ENCODE data around the gene ADARB2. TPM values are rescaled to one million over a fixed set of nuclear protein-coding genes. Genes with fewer than 3 reads are reported as not detected.

The ADARB2 gene
- total RNA-seq, 4 donors from 2014 or later = 0.13 to 6.1 (median 0.57) TPM

DNA sequence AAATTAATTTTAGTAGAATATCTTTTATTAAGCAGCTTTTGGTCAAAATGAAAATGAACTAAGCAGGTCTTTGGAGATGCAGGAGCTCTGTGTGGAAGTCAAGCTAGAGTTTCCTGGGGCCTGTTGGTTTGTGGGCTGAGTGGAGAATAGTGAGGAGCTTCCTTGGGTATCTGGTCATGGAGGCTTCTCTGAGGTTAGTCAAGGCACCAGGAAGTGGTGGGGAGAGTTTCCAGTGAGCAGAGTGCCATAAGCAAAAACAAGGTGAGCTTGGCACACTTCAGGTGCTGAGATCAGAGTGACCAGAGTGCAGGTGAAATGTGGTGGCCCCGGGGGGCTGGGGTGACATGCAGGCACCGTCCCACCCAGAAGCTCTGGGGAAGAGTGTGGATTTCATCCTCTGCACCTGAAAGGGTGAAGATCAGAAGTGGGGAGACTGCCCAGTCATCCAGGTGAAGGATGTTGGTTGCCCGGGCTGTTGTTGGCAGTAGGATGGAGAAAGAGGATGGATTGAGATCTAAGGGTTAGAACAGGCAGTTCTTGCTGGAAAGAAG is 603.8 kb downstream of the ADARB2 start:
- DNase-seq (ENCODE audit: low spot score) (no peak), ATAC-seq (ENCODE audit: low FRiP score) (no peak)
- TF ChIP-seq, protein P1, sequence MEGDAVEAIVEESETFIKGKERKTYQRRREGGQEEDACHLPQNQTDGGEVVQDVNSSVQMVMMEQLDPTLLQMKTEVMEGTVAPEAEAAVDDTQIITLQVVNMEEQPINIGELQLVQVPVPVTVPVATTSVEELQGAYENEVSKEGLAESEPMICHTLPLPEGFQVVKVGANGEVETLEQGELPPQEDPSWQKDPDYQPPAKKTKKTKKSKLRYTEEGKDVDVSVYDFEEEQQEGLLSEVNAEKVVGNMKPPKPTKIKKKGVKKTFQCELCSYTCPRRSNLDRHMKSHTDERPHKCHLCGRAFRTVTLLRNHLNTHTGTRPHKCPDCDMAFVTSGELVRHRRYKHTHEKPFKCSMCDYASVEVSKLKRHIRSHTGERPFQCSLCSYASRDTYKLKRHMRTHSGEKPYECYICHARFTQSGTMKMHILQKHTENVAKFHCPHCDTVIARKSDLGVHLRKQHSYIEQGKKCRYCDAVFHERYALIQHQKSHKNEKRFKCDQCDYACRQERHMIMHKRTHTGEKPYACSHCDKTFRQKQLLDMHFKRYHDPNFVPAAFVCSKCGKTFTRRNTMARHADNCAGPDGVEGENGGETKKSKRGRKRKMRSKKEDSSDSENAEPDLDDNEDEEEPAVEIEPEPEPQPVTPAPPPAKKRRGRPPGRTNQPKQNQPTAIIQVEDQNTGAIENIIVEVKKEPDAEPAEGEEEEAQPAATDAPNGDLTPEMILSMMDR (IDR thresholded peaks at IDR 0.05) = no peak

DNA sequence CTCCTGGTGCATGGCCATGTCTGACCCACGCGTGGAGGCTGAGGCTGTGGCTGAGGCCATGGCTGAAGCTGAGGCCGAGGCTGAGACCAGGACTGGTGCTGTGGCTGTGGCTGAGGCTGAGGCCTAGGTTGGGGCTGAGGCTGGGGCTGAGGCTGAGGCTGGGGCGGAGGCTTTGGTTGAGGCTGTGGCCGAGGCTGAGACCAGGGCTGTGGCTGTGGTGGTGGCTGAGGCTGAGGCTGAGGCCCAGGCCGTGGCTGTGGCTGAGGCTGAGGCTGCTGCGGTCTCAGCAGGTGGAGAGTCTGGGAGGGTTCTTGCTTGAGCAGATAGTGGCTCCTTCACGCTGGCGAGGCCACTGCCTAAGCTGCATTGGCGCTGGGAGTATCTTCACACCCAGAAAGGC is 604.7 kb downstream of the ADARB2 start:
- DNase-seq (ENCODE audit: low spot score) = no peak
- no peak for ATAC-seq (ENCODE audit: low FRiP score)

DNA sequence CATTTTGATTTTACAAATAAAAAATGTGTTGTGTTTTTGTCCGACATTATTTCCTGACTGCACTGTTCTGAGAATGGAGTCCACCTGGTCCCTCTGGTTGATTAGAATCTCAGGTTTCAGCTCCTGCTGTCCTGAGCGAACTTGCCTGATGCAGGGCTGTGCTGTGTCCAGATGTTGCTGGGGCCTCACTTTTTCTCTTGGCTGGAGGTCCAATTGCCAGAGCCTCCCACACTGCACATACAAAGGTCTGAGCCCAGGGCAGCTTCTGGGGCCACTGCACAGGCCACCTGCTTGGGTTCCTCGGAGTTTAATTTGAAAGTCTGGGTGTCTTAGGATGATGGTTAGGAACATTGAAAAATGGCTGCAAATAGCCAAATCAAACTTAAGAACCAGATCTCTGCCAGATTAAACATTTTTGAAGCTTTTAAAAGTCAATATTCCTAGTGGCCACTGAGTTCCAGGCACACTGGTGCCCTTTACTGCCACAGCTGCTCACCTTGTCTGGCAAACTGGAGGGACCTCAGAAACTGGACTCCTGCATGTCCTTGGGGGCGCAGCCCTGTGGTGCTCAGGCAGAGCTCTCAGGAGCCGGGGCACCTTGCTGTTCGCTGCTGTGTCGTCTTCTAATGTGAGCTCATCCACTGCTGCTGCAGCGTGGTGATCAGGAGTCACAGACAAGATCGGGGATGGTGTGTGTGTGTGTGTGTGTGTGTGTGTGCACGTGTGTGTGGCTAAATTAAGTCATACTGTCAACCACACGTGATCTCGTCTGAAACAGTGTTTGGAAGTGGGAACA is 606.1 kb downstream of the ADARB2 start:
- ATAC-seq (ENCODE audit: low FRiP score) (no peak), DNase-seq (ENCODE audit: low spot score) (no peak)
- TF ChIP-seq, protein P1 (IDR thresholded peaks at IDR 0.05) = no peak

More for the DNA sequence above, 604.7 kb downstream of the ADARB2 start:
- TF ChIP-seq, protein P1 (IDR thresholded peaks at IDR 0.05) = no peak

DNA sequence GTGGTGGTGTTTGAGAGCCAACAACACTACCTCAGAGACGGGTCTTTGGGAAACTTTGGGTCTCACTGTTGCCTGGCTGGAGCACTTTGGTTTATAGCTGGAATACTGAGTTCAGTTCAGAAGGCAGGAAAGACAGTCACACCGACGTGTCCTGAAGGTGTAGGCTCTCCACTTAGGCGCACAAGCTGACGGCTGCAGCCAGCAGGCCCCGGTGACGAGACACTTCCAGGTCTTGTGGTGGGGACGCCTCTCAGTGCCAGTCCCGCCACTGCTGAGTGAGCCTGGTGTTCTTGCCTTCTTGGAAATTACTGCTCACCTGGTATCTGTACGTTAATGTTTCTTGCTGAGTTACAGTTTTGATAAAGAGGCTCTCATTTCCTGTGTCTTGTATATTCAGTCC is 607.1 kb downstream of the ADARB2 start:
- no peak for DNase-seq (ENCODE audit: low spot score)
- no peak for ATAC-seq (ENCODE audit: low FRiP score)
- TF ChIP-seq, protein P1 (IDR thresholded peaks at IDR 0.05) = no peak

DNA sequence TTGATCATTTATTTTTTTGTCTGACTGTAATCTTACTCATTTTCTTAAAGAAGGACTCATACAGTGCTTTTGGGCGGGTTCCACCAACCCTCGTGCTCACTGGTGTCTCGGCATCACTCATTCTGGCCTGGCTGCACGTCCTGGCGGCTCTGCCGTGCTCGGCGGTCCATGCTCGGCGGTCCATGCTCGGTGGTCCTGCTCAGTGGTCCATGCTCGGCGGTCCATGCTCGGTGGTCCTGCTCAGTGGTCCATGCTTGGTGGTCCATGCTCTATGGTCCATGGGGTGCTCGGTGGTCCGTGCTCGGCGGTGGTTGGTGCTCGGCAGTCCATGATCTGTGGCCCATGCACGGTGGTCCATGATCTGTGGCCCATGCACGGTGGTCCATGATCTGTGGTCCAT is 608.7 kb downstream of the ADARB2 start:
- DNase-seq (ENCODE audit: low spot score) (no peak), ATAC-seq (ENCODE audit: low FRiP score) (no peak)
- TF ChIP-seq, protein P1 (IDR thresholded peaks at IDR 0.05) = no peak

DNA sequence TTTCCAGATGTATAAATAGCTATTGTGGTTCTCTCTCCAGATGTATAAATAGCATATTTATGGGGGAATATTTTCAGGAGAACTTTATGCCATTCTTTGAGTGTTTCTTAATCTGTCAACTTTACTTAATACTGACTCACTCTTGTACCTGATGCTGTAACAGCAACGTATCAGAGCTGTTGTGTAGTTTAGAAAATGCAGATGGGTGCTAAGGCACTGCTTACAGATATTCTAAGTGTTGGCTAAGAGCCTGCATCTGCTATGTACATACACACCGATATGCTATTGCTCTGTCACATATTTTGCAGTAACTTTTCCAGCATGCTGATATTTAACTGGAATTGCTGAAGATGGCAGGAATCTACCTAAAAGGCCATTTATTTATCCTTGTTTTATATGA is 609.2 kb downstream of the ADARB2 start:
- ATAC-seq (ENCODE audit: low FRiP score) (no peak), DNase-seq (ENCODE audit: low spot score) (no peak)
- TF ChIP-seq, protein P1 (IDR thresholded peaks at IDR 0.05) = no peak

DNA sequence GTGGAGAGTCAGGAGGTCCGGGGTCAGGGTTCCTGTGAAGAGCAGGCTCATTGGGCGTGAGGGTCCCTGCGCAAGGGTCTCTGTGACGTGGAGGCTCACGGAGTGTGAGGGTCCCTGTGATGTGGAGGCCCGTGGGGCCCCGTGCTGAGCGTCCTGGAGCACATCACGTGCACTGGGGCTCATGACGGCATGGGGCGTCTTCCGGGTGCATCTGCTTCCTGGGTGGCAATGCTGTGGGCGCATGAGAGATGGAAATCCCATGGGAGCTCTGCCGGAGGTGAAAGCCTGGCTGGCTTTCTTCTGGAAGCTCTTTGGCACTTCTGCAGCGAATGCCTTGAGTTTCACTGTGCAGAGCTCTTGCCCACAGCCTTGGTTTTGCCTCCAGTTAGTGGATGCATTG is 609.7 kb downstream of the ADARB2 start:
- ATAC-seq (ENCODE audit: low FRiP score) (no peak), DNase-seq (ENCODE audit: low spot score) (no peak)
- TF ChIP-seq, protein P1 (IDR thresholded peaks at IDR 0.05) = no peak
